Liver (tissue), 3 donors: Measurements from ENCODE around the gene KCNA4.

Experiments used
- ATF3 ChIP-seq: IDR thresholded peaks from 2 replicates; pipeline ENCODE4 v1.6.1; 2016; ENCODE audit warnings: antibody characterized with exemption
- EGR1 ChIP-seq, 2 donors: IDR thresholded peaks; 2 replicates each; pipeline ENCODE4 v1.6.1; 2016 to 2018; ENCODE audit warnings: antibody characterized with exemption in 2 of 2, low read depth in 2 of 2
- HNF4G ChIP-seq: IDR thresholded peaks from 2 replicates; pipeline ENCODE4 v1.6.1; 2016; ENCODE audit warnings: antibody characterized with exemption
- JUND ChIP-seq, 2 donors: IDR thresholded peaks; 2 replicates each; pipeline ENCODE4 v1.6.1; 2016; ENCODE audit warnings: antibody characterized with exemption in 2 of 2
- MAX ChIP-seq: IDR thresholded peaks from 2 replicates; pipeline ENCODE4 v1.6.1; 2016; ENCODE audit warnings: antibody characterized with exemption
- RAD21 ChIP-seq, 2 donors: IDR thresholded peaks; 2 replicates each; pipeline ENCODE4 v1.6.1; 2016; ENCODE audit warnings: antibody characterized with exemption in 2 of 2, mild to moderate bottlenecking in 2 of 2
- SP1 ChIP-seq: IDR thresholded peaks from 2 replicates; pipeline ENCODE4 v1.6.1; 2018; ENCODE audit warnings: antibody characterized with exemption, mild to moderate bottlenecking
- TAF1 ChIP-seq: conservative IDR thresholded peaks from 2 replicates; pipeline ENCODE4 v1.6.1; 2016; ENCODE audit warnings: antibody characterized with exemption, mild to moderate bottlenecking
- TF ChIP-seq, protein P1 (sequence below): fragments of 150-350 bp; IDR thresholded peaks from 2 replicates; pipeline ENCODE4 v1.5.1; 2017; ENCODE audit warnings: improper control_type of control experiment, low read depth, low read length; ENCODE audit not compliant: missing input control
- TF ChIP-seq, protein P2 (sequence below): IDR thresholded peaks from 2 replicates; pipeline ENCODE4 v1.6.1; 2016; ENCODE audit warnings: antibody characterized with exemption, mild to moderate bottlenecking
- donor health status: healthy.
- donor health status: healthy.

DNA sequence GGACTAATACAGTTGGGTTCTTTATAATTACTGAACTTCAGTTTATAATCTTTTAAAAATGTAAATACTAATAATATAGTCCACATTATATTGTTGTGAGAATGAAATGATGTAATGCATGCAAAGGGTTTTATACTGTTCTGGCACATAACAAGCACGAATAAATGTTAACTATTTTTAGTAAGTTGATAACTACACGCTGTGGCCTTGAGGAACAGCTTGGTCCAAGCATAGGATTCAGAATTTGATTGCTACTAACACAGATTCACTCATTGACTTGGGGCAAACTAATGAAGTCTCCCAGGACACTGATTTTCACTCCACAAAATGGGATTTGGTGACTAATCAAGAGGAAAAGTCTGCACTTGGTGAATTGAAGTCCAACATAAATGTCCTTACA lies 38.3 kb downstream of the KCNA4 start:
- no peak for TF ChIP-seq EGR1 (IDR thresholded peaks at IDR 0.05; ENCODE audit: low read depth in 2 of 2)
- TF ChIP-seq, protein P1, sequence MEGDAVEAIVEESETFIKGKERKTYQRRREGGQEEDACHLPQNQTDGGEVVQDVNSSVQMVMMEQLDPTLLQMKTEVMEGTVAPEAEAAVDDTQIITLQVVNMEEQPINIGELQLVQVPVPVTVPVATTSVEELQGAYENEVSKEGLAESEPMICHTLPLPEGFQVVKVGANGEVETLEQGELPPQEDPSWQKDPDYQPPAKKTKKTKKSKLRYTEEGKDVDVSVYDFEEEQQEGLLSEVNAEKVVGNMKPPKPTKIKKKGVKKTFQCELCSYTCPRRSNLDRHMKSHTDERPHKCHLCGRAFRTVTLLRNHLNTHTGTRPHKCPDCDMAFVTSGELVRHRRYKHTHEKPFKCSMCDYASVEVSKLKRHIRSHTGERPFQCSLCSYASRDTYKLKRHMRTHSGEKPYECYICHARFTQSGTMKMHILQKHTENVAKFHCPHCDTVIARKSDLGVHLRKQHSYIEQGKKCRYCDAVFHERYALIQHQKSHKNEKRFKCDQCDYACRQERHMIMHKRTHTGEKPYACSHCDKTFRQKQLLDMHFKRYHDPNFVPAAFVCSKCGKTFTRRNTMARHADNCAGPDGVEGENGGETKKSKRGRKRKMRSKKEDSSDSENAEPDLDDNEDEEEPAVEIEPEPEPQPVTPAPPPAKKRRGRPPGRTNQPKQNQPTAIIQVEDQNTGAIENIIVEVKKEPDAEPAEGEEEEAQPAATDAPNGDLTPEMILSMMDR = no peak
- no peak for TF ChIP-seq SP1
- TF ChIP-seq TAF1 = no peak
- no peak for TF ChIP-seq ATF3
- no peak for TF ChIP-seq RAD21 (IDR thresholded peaks at IDR 0.05)
- TF ChIP-seq, protein P2, sequence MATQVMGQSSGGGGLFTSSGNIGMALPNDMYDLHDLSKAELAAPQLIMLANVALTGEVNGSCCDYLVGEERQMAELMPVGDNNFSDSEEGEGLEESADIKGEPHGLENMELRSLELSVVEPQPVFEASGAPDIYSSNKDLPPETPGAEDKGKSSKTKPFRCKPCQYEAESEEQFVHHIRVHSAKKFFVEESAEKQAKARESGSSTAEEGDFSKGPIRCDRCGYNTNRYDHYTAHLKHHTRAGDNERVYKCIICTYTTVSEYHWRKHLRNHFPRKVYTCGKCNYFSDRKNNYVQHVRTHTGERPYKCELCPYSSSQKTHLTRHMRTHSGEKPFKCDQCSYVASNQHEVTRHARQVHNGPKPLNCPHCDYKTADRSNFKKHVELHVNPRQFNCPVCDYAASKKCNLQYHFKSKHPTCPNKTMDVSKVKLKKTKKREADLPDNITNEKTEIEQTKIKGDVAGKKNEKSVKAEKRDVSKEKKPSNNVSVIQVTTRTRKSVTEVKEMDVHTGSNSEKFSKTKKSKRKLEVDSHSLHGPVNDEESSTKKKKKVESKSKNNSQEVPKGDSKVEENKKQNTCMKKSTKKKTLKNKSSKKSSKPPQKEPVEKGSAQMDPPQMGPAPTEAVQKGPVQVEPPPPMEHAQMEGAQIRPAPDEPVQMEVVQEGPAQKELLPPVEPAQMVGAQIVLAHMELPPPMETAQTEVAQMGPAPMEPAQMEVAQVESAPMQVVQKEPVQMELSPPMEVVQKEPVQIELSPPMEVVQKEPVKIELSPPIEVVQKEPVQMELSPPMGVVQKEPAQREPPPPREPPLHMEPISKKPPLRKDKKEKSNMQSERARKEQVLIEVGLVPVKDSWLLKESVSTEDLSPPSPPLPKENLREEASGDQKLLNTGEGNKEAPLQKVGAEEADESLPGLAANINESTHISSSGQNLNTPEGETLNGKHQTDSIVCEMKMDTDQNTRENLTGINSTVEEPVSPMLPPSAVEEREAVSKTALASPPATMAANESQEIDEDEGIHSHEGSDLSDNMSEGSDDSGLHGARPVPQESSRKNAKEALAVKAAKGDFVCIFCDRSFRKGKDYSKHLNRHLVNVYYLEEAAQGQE = no peak
- TF ChIP-seq MAX = no peak
- no peak for TF ChIP-seq HNF4G
- no peak for TF ChIP-seq JUND (IDR thresholded peaks at IDR 0.05)
